A549 (cell line): Measurements from ENCODE around the gene CREB5. TPM values are rescaled to one million over a fixed set of nuclear protein-coding genes. Genes with fewer than 3 reads are reported as not detected.

Experiments used
- ATAC-seq, 2 experiments: fragments of 200-7000 bp in 1 of 2; fragments of >200 bp in 1 of 2; cut with Nextera tagmentation in 1 of 2; cut with Tn5 transposase in 1 of 2; 3 replicates each; pipeline versions ENCODE4 v1.8.0 to v1.9.1; 2018 to 2020; ENCODE audit warnings: mild to moderate bottlenecking in 1 of 2, moderate library complexity in 1 of 2
- CTCF ChIA-PET: fragments of 300-600 bp; sonication (Branson Sonifier 250); formaldehyde crosslinking; extraction: SDS; loops from one replicate; lab custom pipeline; 2021; ENCODE audit warnings: antibody characterized with exemption, inconsistent platforms; lab: Yijun Ruan, JAX
- POLR2A ChIA-PET: fragments of 350-600 bp; formaldehyde crosslinking; extraction: SDS; loops from one replicate; lab custom pipeline; 2021; ENCODE audit warnings: antibody characterized with exemption, inconsistent platforms; lab: Yijun Ruan, JAX
- DNase-seq, 2 experiments: peaks; one replicate each; pipeline versions ENCODE4 v3.0.0 to v3.0.0-alpha.2; 2011 to 2016; ENCODE audit warnings: low read depth in 1 of 2, low spot score in 1 of 2
- FAIRE-seq: peaks from 2 replicates; lab custom pipeline; 2011; peaks lifted over from hg19 to GRCh38; lab: Jason Lieb, UNC
- H3K27ac ChIP-seq, 2 experiments: fragments of >200 bp; sonication (Bioruptor Twin); formaldehyde crosslinking; 3 replicates each; pipeline ENCODE4 v1.5.1; 2016 to 2017
- H3K4me1 ChIP-seq: fragments of >200 bp; sonication (Bioruptor Twin); formaldehyde crosslinking; 3 replicates; pipeline ENCODE4 v1.6.1; 2016
- H3K4me2 ChIP-seq: fragments of >200 bp; sonication (Bioruptor Twin); formaldehyde crosslinking; 3 replicates; pipeline ENCODE4 v1.6.1; 2016
- H3K4me3 ChIP-seq: fragments of >200 bp; sonication (Bioruptor Twin); formaldehyde crosslinking; 3 replicates; pipeline ENCODE4 v1.5.1; 2016
- H3K9me3 ChIP-seq: fragments of >200 bp; sonication (Bioruptor Twin); formaldehyde crosslinking; 3 replicates; pipeline ENCODE4 v1.6.1; 2016
- CBX8 ChIP-seq: fragments of 200-600 bp; sonication (generic); IDR thresholded peaks from 2 replicates; pipeline ENCODE4 v1.6.1; 2016
- EHF ChIP-seq: fragments of 250-450 bp; sonication (Bioruptor Pico); IDR thresholded peaks from 2 replicates; pipeline ENCODE4 v1.5.0; 2020; ENCODE audit warnings: mild to moderate bottlenecking
- FOSL2 ChIP-seq, 2 experiments: fragments of 450-650 bp in 1 of 2; fragments of >200 bp in 1 of 2; sonication (Bioruptor Twin) in 1 of 2; formaldehyde crosslinking; IDR thresholded peaks; 2 replicates each; pipeline versions ENCODE4 v1.5.0 to v1.6.1; 2016 to 2020; ENCODE audit warnings: mild to moderate bottlenecking in 1 of 2, moderate library complexity in 1 of 2
- FOXS1 ChIP-seq: fragments of 250-450 bp; sonication (Bioruptor Pico); IDR thresholded peaks from 2 replicates; pipeline ENCODE4 v1.5.0; 2020; ENCODE audit warnings: mild to moderate bottlenecking, moderate library complexity
- HOXB5 ChIP-seq: fragments of 250-450 bp; sonication (Bioruptor Pico); IDR thresholded peaks from 2 replicates; pipeline ENCODE4 v1.5.0; 2020; ENCODE audit warnings: mild to moderate bottlenecking, moderate library complexity
- KDM5A ChIP-seq: fragments of 200-600 bp; sonication (generic); IDR thresholded peaks from 2 replicates; pipeline ENCODE4 v1.6.1; 2016; ENCODE audit warnings: antibody characterized with exemption, mild to moderate bottlenecking
- MAZ ChIP-seq: fragments of 150-350 bp; IDR thresholded peaks from 2 replicates; pipeline ENCODE4 v1.6.1; 2014; ENCODE audit warnings: antibody characterized with exemption, low read depth, low read length, borderline replicate concordance
- MYC ChIP-seq: IDR thresholded peaks from 2 replicates; pipeline ENCODE4 v1.6.1; 2012; ENCODE audit warnings: mild to moderate bottlenecking, inconsistent platforms, low read length, improper control_type of control experiment, borderline replicate concordance
- PHF8 ChIP-seq: fragments of 200-600 bp; sonication (generic); IDR thresholded peaks from 2 replicates; pipeline ENCODE4 v1.6.1; 2016; ENCODE audit warnings: low read depth, mild to moderate bottlenecking, antibody characterized with exemption, moderate library complexity, borderline replicate concordance
- POLR2AphosphoS2 ChIP-seq: conservative IDR thresholded peaks from 2 replicates; pipeline ENCODE4 v1.6.1; 2012; ENCODE audit warnings: low read length, improper control_type of control experiment, inconsistent platforms
- RAD21 ChIP-seq, 2 experiments: fragments of >200 bp in 1 of 2; sonication (Bioruptor Twin) in 1 of 2; formaldehyde crosslinking in 1 of 2; IDR thresholded peaks in 1 of 2; conservative IDR thresholded peaks in 1 of 2; 2 replicates in 1 of 2; 3 replicates in 1 of 2; pipeline ENCODE4 v1.6.1; 2012 to 2018; ENCODE audit warnings: inconsistent platforms in 1 of 2
- RARB ChIP-seq: fragments of 250-450 bp; sonication (Bioruptor Pico); IDR thresholded peaks from 2 replicates; pipeline ENCODE4 v1.8.0; 2021; ENCODE audit warnings: mild to moderate bottlenecking, moderate library complexity
- RCOR1 ChIP-seq: fragments of 150-350 bp; IDR thresholded peaks from 2 replicates; pipeline ENCODE4 v1.6.1; 2014; ENCODE audit warnings: antibody characterized with exemption, low read length, low read depth
- RNF2 ChIP-seq: fragments of 200-600 bp; sonication (generic); IDR thresholded peaks from 2 replicates; pipeline ENCODE4 v1.6.1; 2016; ENCODE audit warnings: low read depth, mild to moderate bottlenecking, antibody characterized with exemption, moderate library complexity, borderline replicate concordance
- SMC3 ChIP-seq: fragments of >200 bp; sonication (Bioruptor Twin); formaldehyde crosslinking; IDR thresholded peaks from 3 replicates; pipeline ENCODE4 v1.6.1; 2018; ENCODE audit warnings: inconsistent platforms
- SREBF2 ChIP-seq: fragments of 450-650 bp; IDR thresholded peaks from 2 replicates; pipeline ENCODE4 v1.6.1; 2014; ENCODE audit warnings: mild to moderate bottlenecking, moderate library complexity
- TFCP2L1 ChIP-seq: fragments of 250-450 bp; sonication (Bioruptor Pico); IDR thresholded peaks from 2 replicates; pipeline ENCODE4 v1.5.0; 2021; ENCODE audit warnings: mild to moderate bottlenecking
- TP53 ChIP-seq: fragments of 250-450 bp; sonication (Bioruptor Pico); IDR thresholded peaks from 2 replicates; pipeline ENCODE4 v1.5.0; 2021; ENCODE audit warnings: mild to moderate bottlenecking, moderate library complexity
- ZFP36 ChIP-seq: fragments of 450-650 bp; IDR thresholded peaks from 2 replicates; pipeline ENCODE4 v1.6.1; 2014; ENCODE audit warnings: borderline replicate concordance; ENCODE audit not compliant: partially characterized antibody
- ZSCAN20 ChIP-seq: fragments of 250-450 bp; sonication (Bioruptor Pico); IDR thresholded peaks from 2 replicates; pipeline ENCODE4 v1.8.0; 2022; ENCODE audit warnings: mild to moderate bottlenecking, moderate library complexity
- WGBS: methylation state at CpG from one replicate; pipeline ENCODE4 v1.1.6; 2017; ENCODE audit errors: missing lambda C conversion rate; 5-methylcytosine and 5-hydroxymethylcytosine counted together
- polyA plus RNA-seq, 4 experiments: library from polyadenylated mRNA; depleted of rRNA in 3 of 4; stranded (reverse); fragments of >200 nt; fragmentation: RNase III in 1 of 4; extraction: RNeasy Plus Mini Kit Qiagen cat#74134 plus additional on column Dnase treatment in 1 of 4; gene quantifications; 2 replicates in 3 of 4; 3 replicates in 1 of 4; pipeline ENCODE4 v1.2.3, GENCODE V29; 2011 to 2017
- TF ChIP-seq, protein P1 (sequence below): IDR thresholded peaks from 2 replicates; pipeline ENCODE4 v1.6.1; 2012; ENCODE audit warnings: low read depth, borderline replicate concordance
- TF ChIP-seq, protein P2 (sequence below): fragments of >200 bp; sonication (Bioruptor Twin); formaldehyde crosslinking; IDR thresholded peaks from 3 replicates; pipeline ENCODE4 v1.6.1; 2016
- TF ChIP-seq, protein P3 (sequence below): fragments of 200-600 bp; sonication (generic); IDR thresholded peaks from 2 replicates; pipeline ENCODE4 v1.6.1; 2016; ENCODE audit warnings: antibody characterized with exemption, mild to moderate bottlenecking, moderate library complexity
- TF ChIP-seq, protein P4 (sequence below): fragments of 150-350 bp; IDR thresholded peaks from 2 replicates; pipeline ENCODE4 v1.6.1; 2014; ENCODE audit warnings: low read depth, mild to moderate bottlenecking, low read length
- TF ChIP-seq, protein P5 (sequence below): fragments of >200 bp; sonication (Bioruptor Twin); formaldehyde crosslinking; IDR thresholded peaks from 3 replicates; pipeline ENCODE4 v1.5.1; 2016

Gene CREB5
- polyA plus RNA-seq, 2 of the 4 experiments (the other 2 are of a cell fraction): 0.61 to 1.5 TPM

DNA sequence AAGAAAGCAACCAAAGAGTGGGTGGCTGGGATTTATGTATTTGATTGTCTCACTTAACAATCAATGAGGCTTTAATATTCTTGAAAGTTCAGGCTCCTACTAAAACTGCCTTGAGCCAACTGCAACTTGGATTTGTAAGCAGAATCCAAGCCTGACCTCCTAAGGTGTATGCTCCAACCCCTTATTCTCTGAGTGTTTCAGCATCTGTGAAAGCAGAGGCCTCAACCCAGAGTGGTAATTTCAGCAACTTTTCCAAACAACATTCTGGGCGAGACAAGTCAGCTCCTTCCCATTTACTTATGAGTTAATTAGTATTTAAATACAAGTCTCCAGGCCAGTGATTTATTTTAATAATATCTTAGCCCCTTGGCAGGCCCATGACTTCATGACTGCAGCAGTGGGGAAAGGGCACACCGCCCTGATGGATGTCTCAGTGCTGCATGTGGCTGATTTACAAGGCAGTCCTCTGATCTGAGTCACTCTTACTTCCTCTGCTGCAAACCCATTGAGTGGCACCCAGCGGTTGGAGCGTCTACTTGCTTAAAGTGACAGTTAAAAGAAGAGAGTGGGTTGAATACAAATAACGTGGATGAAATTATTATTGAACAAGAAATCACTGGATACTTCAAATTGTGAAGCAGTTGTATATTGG, 336.7 kb downstream of the CREB5 start:
- H3K4me2 ChIP-seq: 0 out of 3 replicates have a peak overlapping the region, but pooled peaks have one; percentile 19
- H3K27ac ChIP-seq: peak overlapping the region in 1 of 2 experiments; percentile 16; a peak in 2 of 6 replicates
- no peak for FAIRE-seq
- ChIA-PET CTCF (interaction anchor here (0.6 to 1.8 kb wide), 4 partner anchors 16 to 86 kb away, joined by 3 to 5 read pairs (median 4); no protein-coding TSS in a partner anchor), POLR2A (no interaction called here)
- peaks cover 8% of the 10 kb centered on the region; the same call in 1 of the 3 replicates for H3K4me1 ChIP-seq
- ATAC-seq: peak; percentile 84 to 90; a peak in 5 of 6 replicates
- WGBS: 11% methylated on average over 5 of the region's 5 CpGs
- H3K9me3 ChIP-seq: no peaks in the 10 kb centered on the region
- H3K4me3 ChIP-seq: no peak overlapping the region
- DNase-seq: peak; percentile 33 to 50
- no peak for TF ChIP-seq RARB (CRISPR knock-in tag)
- TF ChIP-seq CBX8: no peak
- no peak for TF ChIP-seq ZSCAN20 (CRISPR knock-in tag)
- TF ChIP-seq FOXS1: no peak
- no peak for TF ChIP-seq SMC3
- TF ChIP-seq RAD21 (conservative IDR thresholded peaks at IDR 0.05 in 1 of 2, IDR thresholded peaks at IDR 0.05 in 1 of 2): 0 out of 5 replicates have a peak, but pooled peaks of 1 of the 2 experiments have one; percentile 11
- no peak for TF ChIP-seq FOSL2 (IDR thresholded peaks at IDR 0.05)
- TF ChIP-seq FOSL2 (CRISPR knock-in tag; IDR thresholded peaks at IDR 0.05): peak; percentile 26; the same call in 1 of the 2 replicates
- TF ChIP-seq, all 56 proteins: peak for 2

DNA sequence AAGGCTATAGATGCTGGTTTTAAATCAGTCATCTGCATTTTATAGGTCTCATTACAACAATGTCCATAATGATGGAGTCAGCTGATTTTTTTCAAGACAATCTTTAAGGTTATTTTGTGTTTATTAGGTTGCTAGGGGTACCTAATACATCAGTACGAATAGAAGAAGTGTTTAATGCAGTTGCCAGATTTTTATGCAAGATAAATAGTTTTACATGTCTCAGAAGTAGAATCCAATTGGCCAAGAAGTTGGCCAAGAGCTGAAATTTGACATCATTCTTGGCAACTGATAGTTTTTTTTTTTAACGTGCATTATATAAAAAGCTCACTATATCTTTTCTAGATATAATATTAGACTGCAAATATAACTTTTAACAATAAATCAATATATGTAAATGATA, 337.3 kb downstream of the CREB5 start:
- DNase-seq (no peak), ATAC-seq (no peak)
- ChIA-PET CTCF (interaction anchor here (0.6 kb wide), 2 partner anchors 8 to 25 kb away, joined by 3 read pairs; no protein-coding TSS in a partner anchor), POLR2A (no interaction called here)
- Histone ChIP-seq H3K4me3 (no peak overlapping the region), H3K4me1 (peaks cover 8% of the 10 kb centered on the region; the same call in 1 of the 3 replicates), H3K27ac (no peak overlapping the region), H3K9me3 (no peaks in the 10 kb centered on the region), H3K4me2 (0 out of 3 replicates have a peak overlapping the region, but pooled peaks have one; percentile 19)
- 38% methylated on average over 2 of the region's 2 CpGs for WGBS
- TF ChIP-seq RNF2 (no peak), TFCP2L1 (CRISPR knock-in tag) (no peak), FOXS1 (no peak), SREBF2 (no peak), EHF (CRISPR knock-in tag) (no peak), MAZ (no peak), RCOR1 (no peak), MYC (no peak), PHF8 (no peak), HOXB5 (no peak), POLR2AphosphoS2 (no peak), TP53 (no peak), KDM5A (no peak), ZFP36 (no peak)
- TF ChIP-seq, protein P1, sequence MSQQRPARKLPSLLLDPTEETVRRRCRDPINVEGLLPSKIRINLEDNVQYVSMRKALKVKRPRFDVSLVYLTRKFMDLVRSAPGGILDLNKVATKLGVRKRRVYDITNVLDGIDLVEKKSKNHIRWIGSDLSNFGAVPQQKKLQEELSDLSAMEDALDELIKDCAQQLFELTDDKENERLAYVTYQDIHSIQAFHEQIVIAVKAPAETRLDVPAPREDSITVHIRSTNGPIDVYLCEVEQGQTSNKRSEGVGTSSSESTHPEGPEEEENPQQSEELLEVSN: no peak
- TF ChIP-seq, protein P2, sequence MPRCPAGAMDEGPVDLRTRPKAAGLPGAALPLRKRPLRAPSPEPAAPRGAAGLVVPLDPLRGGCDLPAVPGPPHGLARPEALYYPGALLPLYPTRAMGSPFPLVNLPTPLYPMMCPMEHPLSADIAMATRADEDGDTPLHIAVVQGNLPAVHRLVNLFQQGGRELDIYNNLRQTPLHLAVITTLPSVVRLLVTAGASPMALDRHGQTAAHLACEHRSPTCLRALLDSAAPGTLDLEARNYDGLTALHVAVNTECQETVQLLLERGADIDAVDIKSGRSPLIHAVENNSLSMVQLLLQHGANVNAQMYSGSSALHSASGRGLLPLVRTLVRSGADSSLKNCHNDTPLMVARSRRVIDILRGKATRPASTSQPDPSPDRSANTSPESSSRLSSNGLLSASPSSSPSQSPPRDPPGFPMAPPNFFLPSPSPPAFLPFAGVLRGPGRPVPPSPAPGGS: no peak
- TF ChIP-seq, protein P3, sequence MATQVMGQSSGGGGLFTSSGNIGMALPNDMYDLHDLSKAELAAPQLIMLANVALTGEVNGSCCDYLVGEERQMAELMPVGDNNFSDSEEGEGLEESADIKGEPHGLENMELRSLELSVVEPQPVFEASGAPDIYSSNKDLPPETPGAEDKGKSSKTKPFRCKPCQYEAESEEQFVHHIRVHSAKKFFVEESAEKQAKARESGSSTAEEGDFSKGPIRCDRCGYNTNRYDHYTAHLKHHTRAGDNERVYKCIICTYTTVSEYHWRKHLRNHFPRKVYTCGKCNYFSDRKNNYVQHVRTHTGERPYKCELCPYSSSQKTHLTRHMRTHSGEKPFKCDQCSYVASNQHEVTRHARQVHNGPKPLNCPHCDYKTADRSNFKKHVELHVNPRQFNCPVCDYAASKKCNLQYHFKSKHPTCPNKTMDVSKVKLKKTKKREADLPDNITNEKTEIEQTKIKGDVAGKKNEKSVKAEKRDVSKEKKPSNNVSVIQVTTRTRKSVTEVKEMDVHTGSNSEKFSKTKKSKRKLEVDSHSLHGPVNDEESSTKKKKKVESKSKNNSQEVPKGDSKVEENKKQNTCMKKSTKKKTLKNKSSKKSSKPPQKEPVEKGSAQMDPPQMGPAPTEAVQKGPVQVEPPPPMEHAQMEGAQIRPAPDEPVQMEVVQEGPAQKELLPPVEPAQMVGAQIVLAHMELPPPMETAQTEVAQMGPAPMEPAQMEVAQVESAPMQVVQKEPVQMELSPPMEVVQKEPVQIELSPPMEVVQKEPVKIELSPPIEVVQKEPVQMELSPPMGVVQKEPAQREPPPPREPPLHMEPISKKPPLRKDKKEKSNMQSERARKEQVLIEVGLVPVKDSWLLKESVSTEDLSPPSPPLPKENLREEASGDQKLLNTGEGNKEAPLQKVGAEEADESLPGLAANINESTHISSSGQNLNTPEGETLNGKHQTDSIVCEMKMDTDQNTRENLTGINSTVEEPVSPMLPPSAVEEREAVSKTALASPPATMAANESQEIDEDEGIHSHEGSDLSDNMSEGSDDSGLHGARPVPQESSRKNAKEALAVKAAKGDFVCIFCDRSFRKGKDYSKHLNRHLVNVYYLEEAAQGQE: no peak
- TF ChIP-seq, protein P4, sequence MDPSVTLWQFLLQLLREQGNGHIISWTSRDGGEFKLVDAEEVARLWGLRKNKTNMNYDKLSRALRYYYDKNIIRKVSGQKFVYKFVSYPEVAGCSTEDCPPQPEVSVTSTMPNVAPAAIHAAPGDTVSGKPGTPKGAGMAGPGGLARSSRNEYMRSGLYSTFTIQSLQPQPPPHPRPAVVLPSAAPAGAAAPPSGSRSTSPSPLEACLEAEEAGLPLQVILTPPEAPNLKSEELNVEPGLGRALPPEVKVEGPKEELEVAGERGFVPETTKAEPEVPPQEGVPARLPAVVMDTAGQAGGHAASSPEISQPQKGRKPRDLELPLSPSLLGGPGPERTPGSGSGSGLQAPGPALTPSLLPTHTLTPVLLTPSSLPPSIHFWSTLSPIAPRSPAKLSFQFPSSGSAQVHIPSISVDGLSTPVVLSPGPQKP: no peak
- TF ChIP-seq, protein P5, sequence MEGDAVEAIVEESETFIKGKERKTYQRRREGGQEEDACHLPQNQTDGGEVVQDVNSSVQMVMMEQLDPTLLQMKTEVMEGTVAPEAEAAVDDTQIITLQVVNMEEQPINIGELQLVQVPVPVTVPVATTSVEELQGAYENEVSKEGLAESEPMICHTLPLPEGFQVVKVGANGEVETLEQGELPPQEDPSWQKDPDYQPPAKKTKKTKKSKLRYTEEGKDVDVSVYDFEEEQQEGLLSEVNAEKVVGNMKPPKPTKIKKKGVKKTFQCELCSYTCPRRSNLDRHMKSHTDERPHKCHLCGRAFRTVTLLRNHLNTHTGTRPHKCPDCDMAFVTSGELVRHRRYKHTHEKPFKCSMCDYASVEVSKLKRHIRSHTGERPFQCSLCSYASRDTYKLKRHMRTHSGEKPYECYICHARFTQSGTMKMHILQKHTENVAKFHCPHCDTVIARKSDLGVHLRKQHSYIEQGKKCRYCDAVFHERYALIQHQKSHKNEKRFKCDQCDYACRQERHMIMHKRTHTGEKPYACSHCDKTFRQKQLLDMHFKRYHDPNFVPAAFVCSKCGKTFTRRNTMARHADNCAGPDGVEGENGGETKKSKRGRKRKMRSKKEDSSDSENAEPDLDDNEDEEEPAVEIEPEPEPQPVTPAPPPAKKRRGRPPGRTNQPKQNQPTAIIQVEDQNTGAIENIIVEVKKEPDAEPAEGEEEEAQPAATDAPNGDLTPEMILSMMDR: no peak
- TF ChIP-seq, all 56 proteins: peak for 0
- FAIRE-seq: no peak
